Gastrocnemius medialis (tissue), 4 donors: ENCODE measurements around the gene PAX2.

ENCODE experiments used
- POLR2A ChIP-seq, 2 donors: fragments of 450-650 bp; IDR thresholded peaks; one replicate each; pipeline ENCODE4 v1.6.1; 2017; ENCODE audit warnings: antibody characterized with exemption in 2 of 2, mild to moderate bottlenecking in 2 of 2, moderate library complexity in 2 of 2
- TF ChIP-seq, protein P1 (sequence below), 5 experiments: fragments of 450-650 bp in 3 of 5; fragments of 200-600 bp in 2 of 5; sonication (generic) in 2 of 5; IDR thresholded peaks in 4 of 5; conservative IDR thresholded peaks in 1 of 5; 1 replicate in 4 of 5; 2 replicates in 1 of 5; pipeline ENCODE4 v1.5.1; 2016 to 2019; ENCODE audit warnings: antibody characterized with exemption in 5 of 5, mild to moderate bottlenecking in 3 of 5, moderate library complexity in 3 of 5

DNA sequence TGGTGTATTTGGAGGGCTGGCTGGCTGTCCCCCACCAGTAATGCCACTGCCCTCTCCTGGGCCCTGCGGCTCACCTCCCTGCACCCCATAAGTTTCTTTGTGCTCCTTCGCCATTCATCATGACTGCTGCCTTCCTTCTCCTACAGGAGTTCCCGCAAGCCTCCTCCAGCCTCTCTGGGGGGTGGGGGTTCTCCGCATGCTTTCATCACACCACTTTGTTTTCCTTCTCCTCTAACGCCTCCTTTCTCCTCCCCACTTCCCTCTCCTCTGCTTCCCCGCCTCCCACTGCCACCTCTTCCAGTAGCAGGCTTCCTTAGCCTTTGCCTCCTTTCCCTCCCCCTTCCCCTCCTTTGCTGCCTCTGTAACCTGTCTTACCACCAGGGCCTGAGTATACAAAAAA, 58.1 kb downstream of the PAX2 start:
- TF ChIP-seq, protein P1, sequence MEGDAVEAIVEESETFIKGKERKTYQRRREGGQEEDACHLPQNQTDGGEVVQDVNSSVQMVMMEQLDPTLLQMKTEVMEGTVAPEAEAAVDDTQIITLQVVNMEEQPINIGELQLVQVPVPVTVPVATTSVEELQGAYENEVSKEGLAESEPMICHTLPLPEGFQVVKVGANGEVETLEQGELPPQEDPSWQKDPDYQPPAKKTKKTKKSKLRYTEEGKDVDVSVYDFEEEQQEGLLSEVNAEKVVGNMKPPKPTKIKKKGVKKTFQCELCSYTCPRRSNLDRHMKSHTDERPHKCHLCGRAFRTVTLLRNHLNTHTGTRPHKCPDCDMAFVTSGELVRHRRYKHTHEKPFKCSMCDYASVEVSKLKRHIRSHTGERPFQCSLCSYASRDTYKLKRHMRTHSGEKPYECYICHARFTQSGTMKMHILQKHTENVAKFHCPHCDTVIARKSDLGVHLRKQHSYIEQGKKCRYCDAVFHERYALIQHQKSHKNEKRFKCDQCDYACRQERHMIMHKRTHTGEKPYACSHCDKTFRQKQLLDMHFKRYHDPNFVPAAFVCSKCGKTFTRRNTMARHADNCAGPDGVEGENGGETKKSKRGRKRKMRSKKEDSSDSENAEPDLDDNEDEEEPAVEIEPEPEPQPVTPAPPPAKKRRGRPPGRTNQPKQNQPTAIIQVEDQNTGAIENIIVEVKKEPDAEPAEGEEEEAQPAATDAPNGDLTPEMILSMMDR (IDR thresholded peaks at IDR 0.05 in 4 of 5, conservative IDR thresholded peaks at IDR 0.05 in 1 of 5), result no peak
- TF ChIP-seq POLR2A (IDR thresholded peaks at IDR 0.05), result no peak
